Stimulated activated CD4-positive, alpha-beta T cell treated with anti-CD3 and anti-CD28 coated beads, Interleukin-2, amount 100 ng/mL, for 24 hours (primary cell): Measurements from ENCODE around the gene VRK1.
"Not testable (repeated sequence)": the region's sequence is repeated elsewhere in the genome, so short reads cannot be mapped to it uniquely, and the experiment has no call there.

ENCODE experiments used
- DNase-seq, 2 donors: peaks; one replicate each; pipeline ENCODE4 v3.0.0-alpha.2; 2020

VRK1 gene, protein sequence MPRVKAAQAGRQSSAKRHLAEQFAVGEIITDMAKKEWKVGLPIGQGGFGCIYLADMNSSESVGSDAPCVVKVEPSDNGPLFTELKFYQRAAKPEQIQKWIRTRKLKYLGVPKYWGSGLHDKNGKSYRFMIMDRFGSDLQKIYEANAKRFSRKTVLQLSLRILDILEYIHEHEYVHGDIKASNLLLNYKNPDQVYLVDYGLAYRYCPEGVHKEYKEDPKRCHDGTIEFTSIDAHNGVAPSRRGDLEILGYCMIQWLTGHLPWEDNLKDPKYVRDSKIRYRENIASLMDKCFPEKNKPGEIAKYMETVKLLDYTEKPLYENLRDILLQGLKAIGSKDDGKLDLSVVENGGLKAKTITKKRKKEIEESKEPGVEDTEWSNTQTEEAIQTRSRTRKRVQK

DNA sequence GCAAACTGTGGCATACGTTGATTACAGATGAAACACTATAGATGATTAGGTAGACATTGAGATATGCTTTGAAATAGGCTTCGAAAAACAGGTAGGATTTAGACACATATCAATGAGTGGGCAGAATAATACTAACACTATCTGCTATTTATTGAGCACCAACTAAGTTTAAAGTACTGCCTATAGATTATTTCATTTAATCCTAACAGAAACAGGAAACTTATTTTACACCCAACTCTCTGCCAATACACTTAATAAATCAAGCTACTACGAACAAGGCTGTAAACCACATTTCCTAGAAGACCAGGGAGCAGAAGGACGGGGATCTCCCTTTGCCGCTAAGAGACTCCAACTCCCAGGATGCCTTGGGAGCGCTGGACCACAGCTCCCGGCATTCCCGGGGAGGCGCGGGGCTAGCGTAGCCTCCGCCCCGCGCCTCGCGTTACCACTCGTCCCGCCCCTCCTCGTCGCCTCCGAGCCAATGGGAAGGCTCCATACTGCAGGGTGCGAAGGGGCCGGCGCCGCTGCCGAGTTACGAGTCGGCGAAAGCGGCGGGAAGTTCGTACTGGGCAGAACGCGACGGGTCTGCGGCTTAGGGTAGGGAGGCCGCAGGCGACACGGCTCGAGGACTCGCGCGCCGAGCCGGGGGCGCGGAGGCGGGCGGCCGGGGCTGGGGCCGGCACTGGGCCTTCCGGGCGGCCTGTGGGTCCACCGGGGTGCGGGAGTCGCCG, at the start of gene VRK1:
TSS of gene VRK1 (plus strand) at position 532 of the 731 bp plus-strand sequence. CDS start 36,090 bp downstream, outside the sequence.
- DNase-seq, result peak; percentile 95 to 96

DNA sequence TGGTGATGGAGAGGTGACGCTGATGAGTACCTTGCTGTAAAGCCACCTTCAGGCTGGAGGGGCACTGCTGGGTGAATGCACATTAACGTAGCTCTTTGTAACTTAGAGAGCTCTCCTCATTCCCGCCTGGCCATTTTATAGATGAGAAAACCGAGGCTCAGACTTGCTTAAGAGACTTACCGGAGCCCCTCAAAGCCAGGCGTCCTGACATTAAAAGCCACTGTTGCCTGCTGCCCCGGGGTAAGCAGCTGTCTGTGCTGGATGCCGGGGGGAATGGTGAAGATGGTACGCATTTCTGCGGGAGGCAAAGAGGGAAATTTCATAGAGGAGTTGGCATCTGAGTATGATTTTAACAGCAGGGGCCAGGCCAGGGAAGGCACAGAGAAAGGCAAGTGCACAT, 49.6 kb upstream of the VRK1 start:
- DNase-seq, result no peak

DNA sequence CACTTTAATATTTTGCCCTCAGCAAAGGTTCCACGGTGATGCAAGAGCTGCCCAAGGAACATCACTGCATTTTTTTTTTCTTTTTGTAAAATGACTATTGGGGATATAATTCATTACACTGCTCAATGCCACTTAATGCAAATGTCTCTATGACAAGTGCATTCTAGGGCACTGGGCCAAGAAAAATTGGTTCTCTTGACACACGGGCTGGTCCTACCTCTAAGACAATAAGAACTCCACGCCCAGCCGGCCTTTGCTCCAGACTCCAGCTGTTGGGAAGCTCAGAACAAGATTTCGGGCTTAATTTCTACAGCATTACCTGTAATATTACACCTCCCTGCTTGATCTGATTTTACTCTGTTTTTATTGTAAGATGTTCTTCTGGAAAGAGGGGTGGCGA, 48.8 kb upstream of the VRK1 start:
- no peak for DNase-seq

DNA sequence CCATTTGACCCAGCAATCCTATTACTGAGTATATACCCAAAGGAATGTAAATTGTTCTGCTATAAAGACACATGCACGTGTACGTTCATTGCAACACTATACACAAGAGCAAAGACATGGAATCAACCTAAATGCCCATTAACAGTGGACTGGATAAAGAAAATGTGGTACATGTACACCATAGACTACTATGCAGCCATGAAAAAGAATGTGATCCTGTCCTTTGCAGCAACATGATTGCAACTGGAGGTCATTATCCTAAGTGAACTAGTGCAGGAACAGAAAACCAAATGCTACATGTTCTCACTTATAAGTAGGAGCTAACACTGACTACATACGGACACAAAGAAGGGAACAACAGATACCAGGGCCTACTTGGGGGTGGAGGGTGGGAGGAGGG, 45.7 kb upstream of the VRK1 start:
- DNase-seq, result no peak

DNA sequence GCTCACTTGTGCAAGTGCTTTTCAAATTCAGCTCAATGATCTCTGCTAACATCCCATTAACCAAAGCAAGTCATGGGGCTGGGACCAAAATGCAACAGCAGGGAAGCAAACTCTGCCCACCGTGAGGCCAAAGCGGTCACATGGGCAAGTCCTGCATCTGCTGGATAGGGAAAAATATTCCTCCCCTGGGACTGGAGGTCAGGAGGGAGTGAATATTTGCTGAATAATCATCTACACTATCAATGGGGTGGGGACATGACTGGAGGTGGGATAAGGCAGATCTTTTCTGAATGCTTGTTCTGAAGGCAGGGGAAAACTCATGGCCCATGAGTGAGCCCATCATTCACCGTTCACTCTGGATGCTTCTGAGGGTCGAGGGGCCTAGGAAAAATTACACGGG, 45.1 kb upstream of the VRK1 start:
- DNase-seq, result no peak

DNA sequence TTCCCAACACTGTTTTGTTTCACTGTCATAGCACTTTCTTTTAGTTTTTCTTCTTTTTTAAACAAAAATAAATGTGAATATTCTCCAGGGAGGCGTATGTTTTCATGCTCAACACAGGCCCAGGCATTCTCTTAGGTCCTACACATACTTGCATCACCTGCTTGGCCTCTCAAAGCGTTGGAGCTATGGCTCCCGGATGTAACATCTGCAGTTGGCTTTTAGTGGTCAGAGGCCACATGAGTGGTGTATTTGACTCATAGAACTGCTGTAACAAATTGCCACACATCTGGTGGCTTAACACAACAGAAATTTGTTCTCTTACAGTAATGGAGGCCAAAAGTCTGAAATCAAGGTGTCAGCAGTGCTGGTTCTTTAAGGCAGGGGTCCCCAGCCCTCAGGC, 44.6 kb upstream of the VRK1 start:
- no peak for DNase-seq

DNA sequence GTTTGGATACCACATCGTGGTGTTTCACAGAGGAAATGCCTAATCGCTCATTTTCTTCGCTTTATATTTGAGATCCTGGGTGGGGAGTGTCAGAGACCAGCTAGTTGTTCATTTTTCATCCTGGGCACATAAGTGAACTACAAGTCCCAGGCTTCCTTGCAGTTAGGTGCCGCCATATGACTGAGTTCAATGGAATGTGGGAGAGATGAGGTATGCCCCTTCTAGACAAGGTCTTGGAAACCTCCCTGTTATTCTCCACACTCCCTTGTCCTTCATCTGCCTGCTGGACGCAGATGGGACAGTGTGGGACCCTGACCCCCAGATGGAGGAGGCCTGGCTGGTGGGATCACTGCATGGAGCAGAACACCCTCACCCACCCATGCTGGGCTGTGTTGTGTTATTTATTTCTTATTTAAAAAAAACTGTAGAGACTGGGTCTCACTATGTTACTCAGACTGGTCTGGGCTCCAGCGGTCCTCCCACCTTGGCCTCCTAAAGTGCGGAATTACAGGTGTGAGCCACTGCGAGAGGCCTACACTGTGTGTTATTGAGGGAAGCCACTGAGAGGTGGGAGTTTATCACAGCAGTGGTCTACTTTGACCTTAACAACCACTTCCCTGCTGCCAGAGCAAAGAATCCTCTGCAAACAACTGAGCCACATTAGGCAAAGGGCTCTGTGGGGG, 42.9 kb upstream of the VRK1 start:
- no peak for DNase-seq

DNA sequence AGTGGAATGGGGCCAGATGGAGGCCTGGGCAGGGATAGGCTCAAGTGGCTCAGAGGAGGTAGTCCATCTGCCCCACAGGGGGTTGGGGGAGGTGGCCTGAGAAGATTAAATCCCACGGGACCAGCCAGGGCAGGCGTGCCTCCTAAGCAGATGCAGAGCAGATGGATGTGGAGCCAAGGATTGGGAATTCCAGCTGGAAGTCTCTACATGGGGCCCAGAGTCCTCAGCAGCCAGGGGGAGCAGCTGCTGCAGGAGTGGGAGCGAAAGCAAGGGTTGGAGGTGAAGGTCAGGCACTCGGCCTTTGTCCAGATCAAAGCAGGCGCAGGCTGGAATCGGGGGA, 42.4 kb upstream of the VRK1 start:
- DNase-seq, result no peak

DNA sequence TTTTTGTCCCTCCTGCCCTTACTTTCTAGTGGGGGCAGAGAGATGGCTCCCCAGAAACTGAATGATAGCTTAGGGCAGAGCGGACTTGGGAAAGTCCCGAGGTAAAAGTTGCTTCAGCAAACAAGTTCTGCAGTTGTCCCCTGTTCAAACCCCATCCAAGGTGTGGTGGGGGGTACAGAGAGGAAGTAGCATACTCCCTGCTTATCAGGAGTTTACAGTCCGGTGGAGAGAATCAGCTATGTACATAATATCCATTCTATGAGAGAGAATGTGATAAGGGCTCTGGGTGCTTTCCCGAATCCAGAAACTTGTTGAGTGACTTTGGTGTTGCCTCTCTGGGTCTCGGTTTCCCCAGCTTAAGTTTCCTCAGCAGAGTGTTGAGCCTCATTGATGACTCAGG, 40.4 kb upstream of the VRK1 start:
- DNase-seq, result no peak

DNA sequence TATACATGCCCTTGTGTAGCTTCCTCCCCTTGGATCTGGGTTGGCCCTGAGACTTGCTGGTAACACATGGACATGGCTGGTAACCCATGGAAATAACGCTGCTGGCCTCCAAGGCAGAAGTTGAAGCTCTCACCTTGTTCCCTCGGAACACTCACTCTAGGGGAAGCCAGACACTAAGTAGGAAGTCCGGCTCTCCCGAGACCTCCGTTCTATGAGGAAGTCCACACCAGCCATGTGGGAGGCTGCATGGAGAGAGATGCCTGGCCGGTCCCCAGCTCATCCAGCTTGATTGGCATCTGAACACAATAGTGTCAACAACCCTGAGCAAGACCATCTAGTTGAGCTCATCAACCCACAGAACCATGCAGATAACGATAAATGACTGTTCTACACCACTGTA, 39.7 kb upstream of the VRK1 start:
- DNase-seq, result no peak

DNA sequence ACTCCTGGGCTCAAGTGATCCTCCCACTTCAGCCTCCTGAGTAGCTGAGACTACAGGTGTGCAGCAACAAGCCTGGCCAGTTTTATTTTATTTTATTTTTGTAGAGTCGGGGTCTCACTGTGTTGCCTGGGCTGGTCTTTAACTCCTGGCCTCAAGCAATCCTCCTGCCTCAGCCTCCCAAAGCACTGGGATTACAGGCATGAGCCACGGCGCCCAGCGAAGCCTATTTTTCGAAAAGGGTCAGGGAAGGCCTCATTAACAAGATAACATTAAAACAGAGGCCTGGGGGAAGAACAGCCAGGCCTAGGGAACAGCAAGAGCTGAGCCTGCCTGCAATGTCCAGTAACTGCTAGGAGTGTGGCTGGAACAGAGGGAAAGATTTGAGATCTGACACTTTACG, 36.1 kb upstream of the VRK1 start:
- no peak for DNase-seq

DNA sequence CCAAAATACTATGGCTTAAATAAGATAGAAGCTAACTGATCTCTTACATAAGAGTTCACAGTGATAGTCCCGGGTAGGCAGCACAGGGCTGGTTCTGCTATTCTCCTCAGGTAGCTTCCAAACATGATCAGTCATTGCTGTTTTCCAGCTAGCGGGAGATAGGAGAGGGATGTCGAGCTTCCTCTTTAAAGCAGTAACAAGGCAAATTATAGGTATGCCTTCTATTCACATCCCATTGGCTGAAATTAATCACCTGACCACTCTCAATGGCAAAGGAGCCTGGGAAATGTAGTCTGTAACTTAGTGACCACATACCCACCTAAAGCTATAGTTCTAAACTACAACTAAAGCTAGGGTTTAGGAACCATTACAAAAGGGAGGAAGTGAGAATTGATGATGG, 34.5 kb upstream of the VRK1 start:
- DNase-seq, result no peak

DNA sequence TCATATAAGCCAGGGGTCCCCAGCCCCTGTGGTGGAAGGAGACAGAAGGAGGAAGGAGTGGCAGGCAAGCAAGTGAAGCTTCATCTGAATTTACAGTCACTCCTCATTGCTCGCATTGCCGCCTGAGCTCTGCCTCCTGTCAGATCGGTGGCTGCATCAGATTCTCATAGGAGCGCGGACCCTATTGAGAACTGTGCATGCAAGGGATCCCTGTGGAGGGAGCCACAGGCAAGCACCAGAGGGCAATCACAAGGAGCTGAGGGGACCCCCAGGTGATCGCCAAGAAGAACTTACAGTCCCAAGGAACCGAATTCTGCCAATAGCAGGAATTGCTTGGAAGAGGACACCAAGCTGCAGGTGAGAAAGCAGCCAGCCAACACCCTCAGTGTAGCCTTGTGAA, 33.2 kb upstream of the VRK1 start:
- no peak for DNase-seq

DNA sequence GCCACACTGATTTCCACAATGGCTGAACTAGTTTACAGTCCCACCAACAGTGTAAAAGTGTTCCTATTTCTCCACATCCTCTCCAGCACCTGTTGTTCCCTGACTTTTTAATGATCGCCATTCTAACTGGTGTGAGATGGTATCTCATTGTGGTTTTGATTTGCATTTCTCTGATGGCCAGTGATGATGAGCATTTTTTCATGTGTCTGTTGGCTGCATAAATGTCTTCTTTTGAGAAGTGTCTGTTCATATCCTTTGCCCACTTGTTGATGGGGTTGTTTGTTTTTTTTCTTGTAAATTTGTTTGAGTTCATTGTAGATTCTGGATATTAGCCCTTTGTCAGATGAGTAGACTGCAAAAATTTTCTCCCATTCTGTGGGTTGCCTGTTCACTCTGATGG, 32.0 kb upstream of the VRK1 start:
- DNase-seq, result not testable (repeated sequence)

DNA sequence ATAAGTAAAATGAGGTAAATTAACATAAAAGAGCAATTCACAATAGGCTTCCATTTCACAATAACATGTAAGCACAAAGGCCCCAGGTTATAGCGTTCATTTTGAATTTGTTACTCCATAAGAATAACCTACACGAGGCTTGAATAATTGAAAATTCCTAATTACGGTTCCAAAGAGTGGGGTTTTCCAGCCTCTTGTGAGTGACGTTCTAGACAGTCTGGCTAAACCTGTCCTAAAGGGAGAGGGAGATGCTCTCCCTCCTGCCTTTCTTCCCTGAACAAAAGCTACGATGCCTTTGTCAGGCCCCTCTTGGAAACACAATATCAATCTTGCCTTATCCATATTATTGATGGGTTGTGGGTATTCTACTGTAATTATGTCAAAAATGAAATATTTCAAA, 24.3 kb upstream of the VRK1 start:
- no peak for DNase-seq

DNA sequence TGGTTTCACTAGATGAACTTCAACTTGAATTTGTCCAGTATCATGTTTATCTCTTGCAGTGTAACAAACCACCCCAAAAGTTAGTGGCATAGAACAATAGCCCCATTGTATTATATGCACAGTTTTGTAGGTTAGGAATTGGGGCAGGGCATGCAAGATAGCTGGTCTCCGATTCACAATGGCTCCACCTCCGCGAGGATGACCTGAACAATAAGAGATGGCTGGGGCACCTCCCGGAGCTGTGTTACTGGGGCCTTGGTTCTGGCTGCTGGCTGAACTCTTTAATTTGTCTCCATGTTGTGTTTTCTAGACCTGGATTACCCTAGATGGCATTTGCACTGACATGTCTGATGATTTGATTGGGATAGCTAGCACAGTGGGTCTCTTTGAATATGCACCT, 20.4 kb upstream of the VRK1 start:
- no peak for DNase-seq

DNA sequence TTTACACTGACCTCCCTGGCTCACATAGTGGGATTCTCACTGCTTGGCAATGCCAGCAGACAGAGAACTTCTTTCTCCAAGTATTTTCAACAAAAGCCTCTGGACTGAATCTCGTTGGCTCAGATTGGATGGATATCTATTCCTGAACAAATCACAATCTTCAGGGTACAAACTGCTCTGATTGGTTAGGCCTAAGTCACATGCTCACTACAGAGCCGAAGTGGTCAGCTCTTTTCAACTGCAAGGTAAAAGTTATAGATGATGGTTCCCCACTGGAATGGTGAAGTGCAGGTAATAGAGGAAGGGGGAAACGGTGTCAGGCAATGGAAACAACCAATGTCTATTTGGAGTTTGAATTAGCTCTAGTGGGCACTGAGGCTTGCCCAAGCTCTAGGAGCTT, 16.7 kb upstream of the VRK1 start:
- DNase-seq, result no peak

DNA sequence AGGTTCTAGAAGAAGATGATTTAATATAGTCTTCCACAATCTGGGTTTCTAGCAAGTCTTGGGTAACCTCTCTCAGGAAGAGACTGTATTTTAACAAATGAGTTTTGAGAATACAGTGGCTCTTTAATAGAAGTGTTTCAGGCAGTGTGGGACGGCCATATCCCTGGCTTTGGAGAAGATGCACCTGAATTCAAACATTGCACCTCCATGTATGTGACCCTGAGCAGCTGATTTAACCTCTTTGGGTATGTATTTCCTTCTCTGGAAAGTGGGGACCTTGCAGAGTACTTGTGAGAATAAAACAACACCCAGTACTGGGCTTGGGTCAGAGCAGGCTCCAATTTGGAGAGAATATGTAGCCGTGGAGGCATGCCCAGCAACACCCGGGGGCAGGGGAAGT, 15.8 kb upstream of the VRK1 start:
- no peak for DNase-seq

DNA sequence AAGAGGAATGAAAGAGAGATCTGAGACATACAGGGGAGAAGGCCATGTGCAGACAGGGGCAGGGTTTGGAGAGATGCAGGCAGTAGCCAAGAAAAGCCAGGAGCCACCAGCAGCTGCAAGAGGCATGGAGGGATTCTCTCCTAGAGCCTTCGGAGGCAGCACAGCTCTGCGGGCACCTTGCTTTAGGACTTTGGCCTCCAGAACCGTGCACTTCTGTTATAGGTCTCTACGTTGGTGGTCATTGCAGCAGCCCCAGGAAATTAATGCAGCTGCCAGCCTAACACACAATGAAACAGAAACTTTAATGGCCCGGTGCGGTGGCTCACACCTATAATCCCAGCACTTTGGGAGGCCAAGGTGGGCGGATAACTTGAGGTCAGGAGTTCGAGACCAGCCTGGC, 14.7 kb upstream of the VRK1 start:
- no peak for DNase-seq

DNA sequence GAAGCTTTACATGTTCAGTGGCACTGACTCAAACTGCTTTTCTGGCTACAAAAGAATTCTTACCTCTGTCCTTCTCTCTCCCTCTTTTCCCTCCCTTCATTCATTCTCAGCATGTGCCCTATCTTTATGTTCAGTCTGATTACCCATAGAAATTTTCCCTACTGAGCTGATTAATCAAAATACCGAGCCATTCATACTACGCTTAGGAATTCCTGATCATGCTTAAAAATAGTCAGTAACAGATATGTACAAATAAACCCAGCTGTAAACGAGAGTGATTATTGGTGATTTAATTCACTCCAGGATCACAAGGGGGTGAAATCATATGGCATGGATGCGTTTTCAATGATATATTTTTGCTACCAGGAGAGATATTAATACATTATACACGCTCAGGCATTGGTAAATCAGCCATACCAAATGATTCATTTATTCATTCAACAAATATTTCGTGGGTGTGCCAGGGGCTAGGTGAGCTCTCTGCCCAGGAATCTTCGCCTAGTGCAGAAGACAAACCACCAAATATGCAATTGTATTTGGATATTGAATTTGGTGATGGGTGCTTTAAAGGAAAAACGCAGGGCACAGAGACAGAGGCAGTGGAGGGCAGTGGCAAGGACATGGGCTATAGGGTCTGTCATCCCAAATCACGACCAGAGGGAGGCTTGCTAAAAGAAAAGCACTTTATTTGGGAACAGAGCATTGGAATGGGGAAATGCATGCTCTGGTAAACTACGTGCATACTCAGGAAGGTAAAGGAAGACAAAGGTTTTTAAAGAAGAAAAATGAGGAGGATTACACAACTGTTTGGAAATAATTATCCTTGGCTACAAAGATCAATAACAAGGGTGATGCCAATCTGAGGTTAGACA, 13.9 kb upstream of the VRK1 start:
- DNase-seq, result no peak

DNA sequence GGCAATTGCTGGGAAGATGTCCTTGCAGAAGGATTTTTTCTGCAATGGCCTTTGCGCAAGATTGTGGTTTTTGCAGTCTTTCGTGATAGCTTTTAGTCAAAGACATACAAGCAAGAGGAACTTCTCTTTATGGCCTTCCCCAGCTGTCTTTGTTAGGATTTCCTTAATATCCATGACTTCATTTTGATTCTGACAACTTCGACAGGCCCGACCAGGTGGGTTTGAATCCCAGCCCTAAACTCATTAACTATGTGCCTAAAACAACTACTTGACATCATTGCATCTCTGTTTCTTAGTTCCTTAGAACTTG, 13.3 kb upstream of the VRK1 start:
- no peak for DNase-seq

DNA sequence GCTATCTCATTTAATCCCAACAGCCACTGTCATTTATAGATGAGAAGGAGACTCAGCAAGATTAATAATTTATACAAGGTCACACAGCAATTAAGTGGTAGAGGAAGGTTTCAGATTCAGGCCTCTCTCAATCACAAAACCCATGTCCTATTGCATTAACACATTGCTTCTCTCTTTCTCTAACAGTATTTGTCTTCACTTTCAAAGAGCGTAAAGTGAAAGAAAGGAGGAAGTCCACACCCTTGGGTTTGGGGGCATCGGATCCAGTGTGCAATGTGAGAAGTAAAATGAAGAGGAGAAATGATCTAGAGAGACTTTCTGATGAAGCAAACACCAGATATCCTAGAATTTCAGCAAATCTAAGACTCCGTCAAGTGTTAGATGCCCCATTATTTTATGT, 7.0 kb upstream of the VRK1 start:
- DNase-seq, result no peak

DNA sequence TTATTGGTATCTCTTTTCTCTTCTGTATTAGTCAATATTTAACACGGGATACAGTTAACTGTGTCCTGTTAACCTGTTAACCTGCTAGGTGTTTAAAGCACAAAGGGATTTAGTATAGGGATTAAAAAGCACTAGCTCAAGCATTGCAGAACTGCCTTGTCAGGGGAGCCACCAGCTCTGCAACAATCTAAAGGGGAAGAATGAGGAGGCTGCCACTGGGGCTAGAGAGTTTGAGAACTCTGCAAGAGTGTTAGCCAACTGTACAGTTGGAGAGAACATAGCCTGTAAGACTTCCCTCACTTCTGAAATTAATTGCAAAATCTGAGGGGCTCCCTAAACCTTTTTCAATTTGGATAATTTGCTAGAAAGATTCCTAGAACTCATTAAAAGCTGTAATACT, 6.5 kb upstream of the VRK1 start:
- DNase-seq, result no peak
